ENCODE measurements around the gene NDUFS2. TPM values are rescaled to one million over a fixed set of nuclear protein-coding genes. Genes with fewer than 3 reads are reported as not detected.

Gene NDUFS2
- total and polyA plus RNA-seq, 8 donors = 9.9 to 165 (median 82.7) TPM

DNA sequence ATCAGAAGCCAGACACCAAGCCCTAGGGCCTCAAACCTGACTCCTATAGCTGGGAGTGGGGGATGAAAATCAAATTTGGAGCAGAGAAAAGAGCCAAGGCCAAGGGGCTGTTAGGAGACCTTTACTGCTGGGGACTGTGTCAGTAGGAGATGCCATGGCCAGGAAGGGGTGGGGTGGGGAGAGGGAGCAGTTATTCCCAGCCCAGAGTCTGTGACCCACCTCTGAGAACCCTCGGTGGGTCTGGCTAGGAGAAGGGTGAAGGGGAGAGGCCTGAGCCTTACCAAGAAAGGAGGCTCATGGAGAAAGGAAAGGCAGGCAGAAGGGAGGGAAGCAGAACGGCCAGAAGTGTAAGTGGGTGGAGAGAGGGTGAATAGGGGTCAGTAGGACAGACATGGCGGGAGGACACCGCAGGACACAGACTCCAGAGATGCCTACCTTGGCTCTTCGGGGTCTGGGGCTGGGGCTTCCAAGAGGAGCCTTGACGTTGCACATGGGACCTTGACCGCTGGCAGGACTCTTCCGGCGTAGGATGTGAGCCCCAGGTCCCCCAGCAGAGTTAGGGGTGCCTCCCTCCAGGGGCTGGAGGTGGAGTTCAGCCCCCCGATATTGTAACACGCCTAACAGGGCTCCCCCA lies 4.5 kb upstream of the NDUFS2 start:
- no peak for TF ChIP-seq CTCF (IDR thresholded peaks at IDR 0.05)
- no peak for TF ChIP-seq POLR2A (IDR thresholded peaks at IDR 0.05)
- no peak for TF ChIP-seq POLR2AphosphoS5 (IDR thresholded peaks at IDR 0.05)
- no peak for TF ChIP-seq EP300 (IDR thresholded peaks at IDR 0.05)
- Histone ChIP-seq H3K27me3 (peaks cover 0 to 8% (median 0%) of the 10 kb centered on the region in 3 donors), H3K36me3 (peaks cover 0 to 19% (median 10%) of the 10 kb centered on the region in 4 donors), H3K4me3 (peak overlapping the region; percentile 33 to 56 (median 50)), H3K4me1 (peaks cover 19 to 90% (median 67%) of the 10 kb centered on the region in 4 donors), H3K27ac (peak overlapping the region; percentile 57 to 98 (median 96)), H3K9me3 (no peaks in the 10 kb centered on the region)
- no peak for DNase-seq
- intact Hi-C loops (cut with DNase I; ENCODE audit: low total_unique reads) = no loop called here
- WGBS, 5 donors = 66 to 83% (median 74%) methylated on average over 5 to 11 of the region's 11 CpGs

- Histone ChIP-seq H3K36me3 (peaks cover 0 to 17% (median 7%) of the 10 kb centered on the region in 4 donors), H3K27me3 (peaks cover 0 to 8% (median 0%) of the 10 kb centered on the region in 3 donors), H3K4me1 (peaks cover 20 to 90% (median 68%) of the 10 kb centered on the region in 4 donors), H3K27ac (peak overlapping the region; percentile 57 to 98 (median 96)), H3K9me3 (no peaks in the 10 kb centered on the region), H3K4me3 (peak overlapping the region; percentile 33 to 56 (median 50))
- DNase-seq = peak in 1 of 2 donors; percentile 71
- TF ChIP-seq POLR2AphosphoS5 (IDR thresholded peaks at IDR 0.05) (no peak), CTCF (IDR thresholded peaks at IDR 0.05) (no peak), EP300 (IDR thresholded peaks at IDR 0.05) (no peak), POLR2A (IDR thresholded peaks at IDR 0.05) (no peak)
- 12 to 26% (median 21%) methylated on average over 4 to 20 of the region's 20 CpGs for WGBS, 5 donors
- intact Hi-C loops (cut with DNase I; ENCODE audit: low total_unique reads) = no loop called here
These were observed 3.8 kb upstream of the NDUFS2 start for GRCh38 chr1:161198194-161198896.

- peak within 1 kb of the TSS; percentile 33 to 56 (median 50) for H3K4me3 ChIP-seq
- H3K9me3 ChIP-seq = no peaks in the 10 kb centered on the region
- intact Hi-C loops (cut with DNase I; ENCODE audit: low total_unique reads) = no loop called here
- H3K36me3 ChIP-seq = peaks cover 0 to 17% (median 11%) of the 10 kb centered on the region in 4 donors
- DNase-seq = peak; percentile 43 to 92
- peak within 1 kb of the TSS; percentile 57 to 98 (median 96) for H3K27ac ChIP-seq
- TF ChIP-seq EP300 (IDR thresholded peaks at IDR 0.05) = no peak
- peak in 1 of 4 donors; percentile 63 for TF ChIP-seq POLR2A (IDR thresholded peaks at IDR 0.05)
- no peak for TF ChIP-seq CTCF (IDR thresholded peaks at IDR 0.05)
- peak in 2 of 3 donors; percentile 87 to 95 for TF ChIP-seq POLR2AphosphoS5 (IDR thresholded peaks at IDR 0.05)
- H3K4me1 ChIP-seq = peaks cover 26 to 90% (median 71%) of the 10 kb centered on the region in 4 donors
- WGBS, 5 donors = 55 to 67% (median 65%) methylated on average over 11 of the region's 11 CpGs
- H3K27me3 ChIP-seq = peaks cover 0 to 8% (median 0%) of the 10 kb centered on the region in 3 donors
These were observed 3.2 kb upstream of the NDUFS2 start, which contains the start of gene ADAMTS4 for GRCh38 chr1:161198897-161199431. Gene ADAMTS4 (minus strand): TSS chr1:161199054. CDS start chr1:161198627, 427 bp downstream.

DNA sequence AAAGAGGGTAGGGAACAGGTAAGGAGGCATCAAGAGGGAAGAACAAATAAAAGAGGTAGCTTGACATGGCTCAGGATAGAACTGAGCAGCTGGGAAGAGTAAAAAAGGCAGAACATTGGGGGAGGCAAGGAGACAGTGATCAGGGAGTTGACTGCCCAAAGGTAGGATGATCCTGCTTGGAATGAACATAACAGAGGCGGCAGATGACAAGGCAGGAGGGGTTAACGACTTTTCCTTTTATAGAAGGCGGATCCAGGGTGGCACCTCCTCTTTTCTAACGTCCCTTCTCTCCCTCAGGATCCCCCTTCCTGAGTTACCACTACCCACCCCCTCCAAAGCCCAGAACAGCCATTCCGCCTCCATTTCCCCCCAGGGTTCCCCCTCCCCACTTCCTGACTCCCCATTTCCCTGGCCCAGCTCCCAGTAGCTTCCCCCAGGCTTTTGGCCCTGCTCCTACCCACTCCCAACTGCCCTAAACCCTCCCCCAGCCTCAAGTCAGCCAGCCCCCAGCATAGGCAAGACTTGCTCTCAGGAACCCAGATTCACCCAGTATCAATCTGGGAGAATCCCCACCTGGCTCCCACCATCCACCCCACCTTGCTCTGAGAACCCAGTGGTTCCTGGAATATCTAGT lies 2.5 kb upstream of the NDUFS2 start:
- no peak for TF ChIP-seq POLR2A (IDR thresholded peaks at IDR 0.05)
- TF ChIP-seq POLR2AphosphoS5 (IDR thresholded peaks at IDR 0.05) = no peak
- no peak for TF ChIP-seq CTCF (IDR thresholded peaks at IDR 0.05)
- no peak for TF ChIP-seq EP300 (IDR thresholded peaks at IDR 0.05)
- Histone ChIP-seq H3K27me3 (peaks cover 0 to 8% (median 0%) of the 10 kb centered on the region in 3 donors), H3K4me1 (peaks cover 27 to 90% (median 74%) of the 10 kb centered on the region in 4 donors), H3K36me3 (peaks cover 3 to 18% (median 15%) of the 10 kb centered on the region in 4 donors), H3K9me3 (no peaks in the 10 kb centered on the region), H3K4me3 (peak overlapping the region in 1 of 4 donors; percentile 9), H3K27ac (peak overlapping the region; percentile 5 to 98 (median 96))
- WGBS, 5 donors = 51 to 70% (median 60%) methylated on average over 5 of the region's 5 CpGs
- intact Hi-C loops (cut with DNase I; ENCODE audit: low total_unique reads) = no loop called here
- peak in 1 of 2 donors; percentile 64 for DNase-seq

Measured in stomach (tissue), 9 donors.